HG02610 (cell line): ENCODE measurements around the gene DNAAF9.
"Not testable (repeated sequence)": the region's sequence is repeated elsewhere in the genome, so short reads cannot be mapped to it uniquely, and the experiment has no call there.

Experiments
- ATAC-seq: cut with Tn5 transposase; IDR thresholded peaks from one replicate; pipeline ENCODE4 v1.9.1; 2021; ENCODE audit warnings: mild to moderate bottlenecking, moderate library complexity; ENCODE audit not compliant: unreplicated experiment

The DNAAF9 gene

GRCh38 chr20:3407040-3407770, at the start of gene DNAAF9:
TSS of gene DNAAF9 (minus strand) at chr20:3407669. CDS start at chr20:3407557, 112 bp downstream.
- peak; percentile 24 for ATAC-seq

- ATAC-seq, result no peak
Measured at GRCh38 chr20:3456648-3457047, 49.2 kb upstream of the DNAAF9 start.

GRCh38 chr20:3454831-3455230, 47.4 kb upstream of the DNAAF9 start:
- ATAC-seq, result no peak

- peak; percentile 58 for ATAC-seq
Measured at GRCh38 chr20:3452690-3453089, 45.2 kb upstream of the DNAAF9 start.

- ATAC-seq, result no peak
Measured at GRCh38 chr20:3452136-3452535, 44.7 kb upstream of the DNAAF9 start.

GRCh38 chr20:3449319-3449718, 41.9 kb upstream of the DNAAF9 start:
- no peak for ATAC-seq

GRCh38 chr20:3447321-3447720, 39.9 kb upstream of the DNAAF9 start:
- no peak for ATAC-seq

- no peak for ATAC-seq
Measured at GRCh38 chr20:3446779-3447178, 39.3 kb upstream of the DNAAF9 start.

- ATAC-seq, result no peak
Measured at GRCh38 chr20:3436864-3437574, 29.6 kb upstream of the DNAAF9 start.

- no peak for ATAC-seq
Measured at GRCh38 chr20:3434232-3434631, 26.8 kb upstream of the DNAAF9 start.

GRCh38 chr20:3433744-3434143, 26.3 kb upstream of the DNAAF9 start:
- ATAC-seq, result no peak

- no peak for ATAC-seq
Measured at GRCh38 chr20:3432844-3433243, 25.4 kb upstream of the DNAAF9 start.

GRCh38 chr20:3431109-3431508, 23.6 kb upstream of the DNAAF9 start:
- no peak for ATAC-seq

GRCh38 chr20:3430376-3431069, 23.1 kb upstream of the DNAAF9 start:
- peak; percentile 55 for ATAC-seq

GRCh38 chr20:3426766-3427165, 19.3 kb upstream of the DNAAF9 start:
- ATAC-seq, result not testable (repeated sequence)

GRCh38 chr20:3423126-3423525, 15.7 kb upstream of the DNAAF9 start:
- no peak for ATAC-seq

- ATAC-seq, result no peak
Measured at GRCh38 chr20:3421985-3422384, 14.5 kb upstream of the DNAAF9 start.

GRCh38 chr20:3420211-3420707, 12.8 kb upstream of the DNAAF9 start:
- ATAC-seq, result peak; percentile 72

GRCh38 chr20:3418161-3418560, 10.7 kb upstream of the DNAAF9 start:
- not testable (repeated sequence) for ATAC-seq

GRCh38 chr20:3414122-3414521, 6.7 kb upstream of the DNAAF9 start:
- ATAC-seq, result no peak

GRCh38 chr20:3413393-3413889, 6.0 kb upstream of the DNAAF9 start:
- no peak for ATAC-seq
